ENCODE measurements around the gene IDE. TPM values are rescaled to one million over a fixed set of nuclear protein-coding genes. Genes with fewer than 3 reads are reported as not detected.

IDE gene
- total RNA-seq, 1 experiment from 2014 or later = 13.9 TPM

DNA sequence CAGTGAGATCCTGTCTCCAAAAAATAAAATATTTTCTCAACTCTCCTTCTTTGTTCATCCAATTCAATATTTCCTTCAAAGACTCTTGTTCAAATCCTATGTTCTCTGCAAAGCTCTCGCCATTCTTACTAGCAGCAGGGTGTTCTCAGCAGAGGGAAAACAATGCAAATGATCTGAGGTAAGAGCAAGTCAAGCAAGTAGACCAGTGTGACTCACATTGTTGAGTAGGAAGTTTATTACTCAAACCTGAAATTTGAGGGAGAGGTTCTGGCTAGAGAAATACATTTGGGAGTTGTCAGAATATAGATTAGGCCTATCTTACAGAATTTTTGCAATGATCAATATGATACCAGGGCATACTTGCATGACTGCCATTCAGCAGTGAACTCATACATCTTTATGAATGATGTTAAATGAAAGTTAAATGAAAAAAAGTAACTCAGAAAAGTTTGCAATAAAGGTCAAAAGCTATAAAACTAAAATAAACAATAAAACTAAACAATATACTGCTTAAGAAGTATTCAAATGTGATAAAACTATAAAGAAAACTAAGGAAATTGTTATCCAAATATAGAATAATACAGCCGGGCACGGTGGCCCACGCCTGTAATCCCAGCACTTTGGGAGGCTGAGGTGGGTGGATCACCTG is 5.8 kb downstream of the IDE start:
- DNase-seq (ENCODE audit: low read depth) = peak; percentile 6

DNA sequence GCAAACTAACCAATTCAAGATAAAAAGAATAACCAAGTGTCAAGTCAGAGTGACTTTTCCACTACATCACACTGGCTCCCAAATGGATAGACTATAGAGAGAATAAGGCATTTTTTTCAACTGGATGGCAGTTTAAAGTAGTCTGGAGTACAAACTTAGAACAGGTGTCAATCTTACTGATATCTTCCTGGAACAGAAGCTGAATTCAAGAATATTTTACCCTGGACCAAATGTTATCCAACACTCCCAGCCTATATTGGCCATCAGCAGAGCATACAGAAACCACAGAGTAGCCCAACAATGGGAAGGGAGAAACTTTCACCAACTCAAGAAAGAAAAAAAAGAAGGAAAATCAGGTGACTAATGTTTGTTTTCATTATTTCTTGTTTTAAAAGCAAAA is 11.5 kb downstream of the IDE start:
- DNase-seq (ENCODE audit: low read depth) = no peak

DNA sequence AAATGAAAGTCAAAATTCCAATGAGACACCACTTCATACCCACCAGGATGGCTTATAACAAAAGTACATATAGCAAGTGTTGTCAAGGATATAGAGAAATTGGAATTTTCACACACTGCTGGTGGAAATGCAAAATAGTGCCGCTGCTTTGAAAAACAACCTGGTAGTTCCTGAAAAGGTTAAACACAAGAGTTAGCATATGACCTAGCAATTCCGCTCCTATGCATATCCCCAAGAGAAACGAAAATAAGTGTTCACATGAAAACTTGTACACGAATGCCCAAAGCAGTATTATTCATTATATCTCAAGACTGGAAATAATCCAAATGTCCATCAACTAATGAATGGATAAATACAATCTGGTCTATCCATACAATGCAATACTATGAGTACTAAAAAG is 14.8 kb downstream of the IDE start:
- no peak for DNase-seq (ENCODE audit: low read depth)

DNA sequence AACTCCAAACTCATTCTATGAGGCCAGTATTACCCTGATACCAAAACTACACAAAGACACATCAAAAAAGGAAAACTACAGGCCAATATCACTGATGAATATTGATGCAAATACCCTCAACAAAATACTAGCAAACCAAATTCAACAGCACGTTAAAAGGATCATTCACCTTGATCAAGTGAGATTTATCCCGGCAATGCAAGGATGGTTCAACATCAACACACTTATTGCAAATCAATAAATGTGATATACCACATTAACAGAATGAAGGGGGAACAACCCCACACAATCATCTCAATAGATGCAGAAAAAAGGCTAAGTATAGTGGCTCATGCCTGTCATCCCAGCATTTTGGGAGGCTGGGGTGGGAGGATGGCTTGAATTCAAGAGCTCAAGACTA is 19.9 kb downstream of the IDE start:
- no peak for DNase-seq (ENCODE audit: low read depth)

DNA sequence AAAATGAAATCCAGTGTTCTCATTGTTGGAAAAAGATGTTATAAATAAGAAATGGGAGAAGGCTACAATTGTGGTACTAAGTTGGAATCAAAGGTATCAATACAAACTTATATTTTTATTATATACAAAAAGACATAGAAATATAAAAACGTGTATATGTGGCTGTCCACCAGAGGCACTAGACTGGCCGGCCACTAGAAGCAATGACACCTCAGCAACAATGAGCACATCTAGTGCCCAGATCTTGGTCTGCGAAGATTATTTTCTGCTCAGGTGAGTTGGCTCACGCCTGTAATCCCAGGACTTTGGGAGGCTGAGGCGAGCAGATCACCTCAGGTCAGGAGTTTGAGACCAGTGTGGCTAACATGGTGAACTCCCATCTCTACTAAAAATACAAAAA is 21.6 kb downstream of the IDE start:
- no peak for DNase-seq (ENCODE audit: low read depth)

DNA sequence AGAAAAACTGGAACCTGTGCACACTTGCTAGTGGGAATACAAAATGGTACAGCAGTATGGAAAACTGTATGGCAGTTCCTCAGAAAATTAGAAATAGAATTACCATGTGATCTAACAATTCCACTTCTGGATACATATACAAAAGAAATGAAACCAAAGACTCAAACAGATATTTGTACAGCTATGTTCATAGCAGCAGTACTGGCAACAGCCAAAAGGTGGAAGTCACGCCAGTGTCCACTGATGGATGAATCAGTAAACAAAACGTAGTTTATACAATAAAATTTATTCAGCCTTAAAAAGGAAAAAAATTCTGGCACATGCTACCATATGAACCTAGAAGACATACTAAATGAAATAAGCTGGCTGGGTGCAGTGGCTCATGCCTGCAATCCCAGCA is 23.0 kb downstream of the IDE start:
- DNase-seq (ENCODE audit: low read depth) = no peak

DNA sequence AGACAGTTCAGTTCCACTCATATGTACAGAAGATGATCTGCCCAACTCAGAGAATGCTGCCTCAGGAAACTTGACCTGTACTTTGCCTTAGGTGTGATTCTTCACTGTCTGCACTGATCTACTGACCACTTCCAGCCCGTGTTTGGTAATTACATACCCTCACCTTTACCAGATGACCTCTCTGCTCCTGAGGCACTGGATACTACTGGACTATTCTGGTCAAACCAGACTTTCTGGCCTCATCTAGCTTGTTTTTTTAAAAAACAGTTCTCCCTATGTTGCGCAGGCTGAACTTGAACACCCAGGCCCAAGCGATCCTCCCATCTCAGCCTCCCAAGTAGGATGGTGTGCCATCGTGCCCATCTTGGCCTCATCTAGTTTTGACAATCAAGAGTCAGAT is 26.2 kb downstream of the IDE start:
- no peak for DNase-seq (ENCODE audit: low read depth)

DNA sequence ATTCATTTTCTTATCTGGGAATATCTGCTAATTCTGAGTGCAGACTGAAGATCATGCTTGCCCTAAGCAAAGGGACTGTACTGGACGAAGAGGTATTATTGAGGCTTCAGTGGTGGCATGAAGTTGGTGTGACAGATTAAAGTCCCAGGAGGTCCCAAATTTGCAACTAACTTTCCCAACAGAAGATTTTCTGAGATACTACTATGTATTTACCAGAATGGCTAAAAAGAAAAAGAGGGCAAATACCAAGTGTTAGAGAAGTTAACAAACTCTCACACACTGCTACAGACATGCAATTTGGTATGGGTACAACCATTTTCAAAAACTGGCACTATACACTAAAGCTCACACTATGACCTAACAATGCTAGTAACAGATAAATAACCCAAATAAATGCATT is 28.3 kb downstream of the IDE start:
- no peak for DNase-seq (ENCODE audit: low read depth)

DNA sequence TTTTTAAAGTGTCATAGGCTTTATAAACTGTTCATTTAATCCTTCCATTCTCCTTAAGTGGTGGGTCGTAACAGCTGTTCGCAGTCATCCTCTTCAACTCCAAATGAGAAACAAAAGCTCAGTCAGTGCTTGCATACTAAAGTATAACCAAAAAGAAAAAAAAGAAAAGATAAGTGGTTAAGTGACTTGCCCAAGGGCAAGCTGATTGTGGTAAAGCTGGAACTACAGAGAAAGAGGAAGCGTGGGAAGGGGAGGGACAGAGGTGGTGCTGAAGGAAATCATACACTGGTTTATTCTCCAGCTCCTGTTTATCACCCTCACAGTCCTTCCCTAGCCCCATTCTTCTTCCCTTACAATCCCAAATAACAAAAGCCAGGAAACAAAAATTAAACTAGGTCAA is 29.6 kb downstream of the IDE start:
- peak; percentile 82 for DNase-seq (ENCODE audit: low read depth)

DNA sequence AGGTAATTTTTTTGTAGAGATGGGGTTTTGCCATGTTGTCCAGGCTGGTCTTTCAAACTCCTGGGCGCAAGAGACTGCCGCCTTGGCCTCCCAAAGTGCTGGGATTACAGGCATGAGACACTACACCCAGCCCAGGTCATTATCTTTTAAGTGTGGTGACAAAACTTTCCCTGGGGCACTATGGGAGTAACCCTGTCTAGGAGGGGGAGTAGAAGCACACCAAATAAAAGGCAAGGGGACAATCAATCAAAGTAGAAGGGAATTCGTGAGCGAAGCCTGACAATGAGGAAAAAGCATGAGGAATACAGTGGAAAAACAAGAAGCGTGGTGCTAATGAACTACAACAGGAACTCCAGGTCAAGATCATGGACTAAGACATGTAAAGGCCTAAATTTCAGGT is 31.4 kb downstream of the IDE start:
- DNase-seq (ENCODE audit: low read depth) = no peak

DNA sequence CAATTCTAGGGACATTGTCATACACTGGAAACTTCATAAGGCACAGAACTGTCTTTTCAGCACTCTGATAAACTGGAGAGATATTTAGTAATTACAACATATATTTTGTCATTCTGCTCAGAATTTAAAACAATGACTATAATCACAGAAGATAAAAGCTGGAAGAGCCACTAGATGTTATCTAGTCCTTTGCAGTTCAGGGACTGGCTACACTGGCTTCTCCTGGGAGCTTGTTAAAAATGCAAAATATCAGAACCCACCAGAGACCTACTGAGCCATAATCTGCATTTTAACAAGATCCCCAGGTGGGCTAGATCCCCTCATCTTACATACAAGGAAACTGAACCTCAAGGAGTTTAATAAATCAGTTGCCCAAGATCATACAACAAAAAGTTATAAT is 32.3 kb downstream of the IDE start:
- DNase-seq (ENCODE audit: low read depth) = no peak

DNA sequence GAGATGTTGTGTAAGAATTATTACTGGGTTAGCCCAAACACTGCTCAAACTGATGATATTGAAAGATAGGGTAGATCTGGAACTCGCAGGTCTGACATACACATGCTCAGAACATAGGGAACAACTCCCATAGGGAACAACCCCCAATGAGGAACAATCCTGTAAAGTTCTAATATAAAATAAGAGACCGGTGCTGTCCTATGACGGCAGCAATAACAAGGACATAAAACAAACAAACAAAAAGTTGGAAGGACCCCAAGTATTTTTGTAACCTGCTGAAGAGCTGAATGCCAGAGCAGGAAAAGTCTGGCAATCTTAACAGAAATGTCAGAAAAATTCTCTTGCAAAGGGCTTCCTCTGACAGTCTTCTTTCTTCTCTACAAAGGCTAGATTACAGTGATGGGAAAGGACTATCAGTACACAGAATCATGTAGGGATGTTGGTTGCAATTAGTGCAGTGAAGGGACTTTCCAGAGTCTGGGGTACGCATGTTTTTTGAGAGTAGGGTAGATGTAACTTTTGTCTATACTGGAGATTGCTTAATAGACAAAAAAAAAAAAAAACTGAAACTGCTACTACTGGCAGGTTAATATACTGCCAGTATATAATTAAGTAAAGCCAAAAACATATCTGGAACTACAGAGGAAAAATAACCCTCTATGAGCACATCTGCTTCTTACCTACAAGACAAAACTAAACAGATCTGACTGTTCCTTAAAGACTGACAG is 35.5 kb downstream of the IDE start:
- no peak for DNase-seq (ENCODE audit: low read depth)

DNA sequence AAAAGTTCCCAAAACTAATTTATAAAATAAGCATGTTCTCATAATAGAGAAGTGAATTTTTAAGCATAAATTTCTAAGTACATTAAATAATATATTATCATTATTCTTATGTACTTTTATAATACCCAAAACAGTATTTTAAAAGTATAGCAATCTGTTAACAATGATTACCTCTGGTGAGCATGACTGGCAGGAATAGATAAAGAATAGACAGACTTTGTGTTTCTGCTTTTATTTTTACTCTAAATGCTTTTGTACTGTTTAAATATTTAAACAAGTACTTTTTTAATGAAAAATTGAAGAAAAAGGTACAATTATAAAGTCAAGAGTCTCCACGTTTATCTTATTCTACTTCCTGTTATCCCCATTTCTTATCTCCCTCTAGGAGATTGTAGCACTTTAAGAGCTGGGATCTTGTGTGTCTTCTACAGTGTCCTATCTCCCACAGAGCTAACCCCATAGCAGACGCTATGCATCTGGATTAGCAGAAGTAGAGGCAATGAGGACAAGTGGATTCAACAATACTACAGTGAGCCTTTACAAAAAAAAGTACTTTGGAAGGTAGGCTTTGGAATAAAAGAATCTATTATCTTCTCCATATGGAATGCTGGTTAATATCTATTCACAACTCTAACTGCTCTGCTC is 42.9 kb downstream of the IDE start:
- DNase-seq (ENCODE audit: low read depth) = no peak

DNA sequence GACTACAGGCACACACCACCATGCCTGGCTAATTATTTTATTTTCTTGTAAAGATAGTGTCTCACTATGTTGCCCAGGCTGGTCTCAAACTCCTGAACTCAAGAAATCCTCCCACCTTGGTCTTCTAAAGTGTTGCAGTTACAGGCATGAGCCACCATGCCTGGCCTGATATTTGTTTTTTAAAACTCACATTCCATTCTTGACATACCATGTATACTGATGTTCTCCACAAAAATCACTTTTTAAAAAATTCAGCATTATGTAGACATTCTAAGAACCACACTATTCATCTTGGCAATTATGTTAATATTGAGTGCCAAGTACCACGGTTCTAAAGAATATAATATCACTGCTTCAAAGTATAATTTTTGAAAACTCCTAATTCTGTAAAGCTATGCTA is 43.5 kb downstream of the IDE start:
- no peak for DNase-seq (ENCODE audit: low read depth)

DNA sequence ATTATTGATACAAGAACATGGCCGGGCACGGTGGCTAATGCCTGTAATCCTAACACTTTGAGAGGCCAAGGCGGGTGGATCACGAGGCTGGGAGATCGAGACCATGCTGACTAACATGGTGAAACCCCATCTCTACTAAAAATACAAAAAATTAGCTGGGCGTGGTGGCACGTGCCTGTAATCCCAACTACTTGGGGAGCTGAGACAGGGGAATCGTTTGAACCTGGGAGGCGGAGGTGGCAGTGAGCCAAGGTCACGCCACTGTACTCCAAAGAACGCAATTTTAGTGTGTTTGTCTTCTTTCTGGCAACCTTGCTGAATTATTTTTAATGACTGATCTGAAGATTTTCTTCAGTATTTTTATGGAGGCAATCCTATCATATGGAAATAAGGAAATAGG is 46.2 kb downstream of the IDE start:
- no peak for DNase-seq (ENCODE audit: low read depth)

DNA sequence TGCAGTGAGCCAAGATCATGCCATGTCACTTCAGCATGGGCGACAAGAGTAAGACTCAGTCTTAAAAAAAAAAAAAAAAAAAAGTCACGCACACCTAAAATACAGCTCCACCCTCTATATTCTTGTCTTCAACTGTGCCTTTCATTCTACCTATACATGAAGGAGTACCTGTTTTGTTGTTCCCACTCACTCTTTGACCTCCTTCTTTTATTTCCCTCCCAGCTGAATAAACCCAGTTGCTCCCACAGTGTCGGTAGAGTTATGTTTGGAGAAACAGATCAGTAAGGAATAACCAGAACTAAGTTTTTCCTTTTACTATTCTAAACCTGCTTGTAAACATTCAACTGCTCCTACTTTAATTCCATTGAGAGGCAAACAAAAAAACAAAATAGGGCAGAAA is 50.3 kb downstream of the IDE start:
- DNase-seq (ENCODE audit: low read depth) = no peak

DNA sequence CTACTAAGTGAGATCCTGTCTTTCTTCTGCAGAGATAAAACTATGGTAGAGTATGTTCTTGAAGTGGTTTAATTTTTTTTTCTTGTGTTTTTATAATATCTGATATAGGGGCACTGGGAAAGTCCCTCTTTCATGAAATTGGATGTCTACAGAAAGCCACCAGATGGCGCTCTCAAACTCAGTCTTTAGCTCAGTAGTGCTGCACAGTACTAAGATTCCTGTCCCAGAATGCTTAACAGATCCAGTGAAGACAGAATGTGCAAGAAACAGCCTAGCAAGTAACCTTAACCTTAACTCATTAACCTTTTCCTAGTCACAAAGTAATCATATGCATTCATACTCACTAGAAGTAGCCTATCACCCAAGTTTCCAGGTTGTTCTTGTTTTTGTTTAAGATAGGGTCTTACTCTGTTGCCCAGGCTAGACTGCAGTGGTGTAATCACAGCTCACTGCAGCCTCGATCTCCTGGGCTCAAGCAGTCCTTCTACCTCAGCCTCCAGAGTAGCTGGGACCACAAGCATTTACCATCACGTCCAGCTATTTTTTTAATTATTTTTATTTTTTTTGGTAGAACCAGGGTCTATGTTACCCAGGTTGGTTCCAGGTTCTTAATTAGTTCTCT is 56.7 kb downstream of the IDE start:
- peak; percentile 68 for DNase-seq (ENCODE audit: low read depth)

DNA sequence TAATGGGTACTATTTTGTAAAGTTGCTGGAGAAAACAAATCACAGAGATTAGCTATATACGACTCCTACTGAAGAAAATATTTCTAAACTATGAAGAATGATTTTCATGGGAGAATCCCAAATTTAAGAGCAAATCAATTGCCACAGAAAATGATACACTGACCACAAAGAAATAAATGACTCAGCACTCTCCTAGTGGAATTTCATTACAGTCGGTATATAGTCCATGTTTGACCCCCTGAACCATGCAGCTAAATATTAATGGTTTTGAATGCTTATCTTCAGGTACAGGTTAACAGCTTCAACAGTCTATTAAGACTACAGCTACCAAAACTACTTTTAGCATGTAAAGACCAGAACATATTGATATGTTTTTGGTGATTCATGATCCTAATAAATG is 65.0 kb downstream of the IDE start:
- DNase-seq (ENCODE audit: low read depth) = no peak

DNA sequence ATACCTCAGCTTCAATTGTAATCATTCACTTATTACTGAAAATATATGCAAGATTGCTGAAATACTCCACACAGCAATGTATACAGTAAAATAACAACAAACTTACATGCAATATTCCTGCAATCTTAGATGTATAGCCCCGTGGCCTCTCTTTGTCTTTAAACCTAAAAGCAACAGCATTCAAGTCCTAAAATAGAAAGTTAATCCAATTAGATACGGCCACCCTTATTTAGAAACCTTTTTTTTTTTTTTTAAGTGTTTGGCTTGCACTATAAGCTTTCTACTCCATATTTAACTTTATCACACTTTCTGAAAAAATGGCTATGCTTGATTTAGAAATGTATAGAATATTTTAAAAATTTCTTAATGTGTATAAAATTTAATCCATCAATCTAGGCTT is 67.6 kb downstream of the IDE start:
- no peak for DNase-seq (ENCODE audit: low read depth)

DNA sequence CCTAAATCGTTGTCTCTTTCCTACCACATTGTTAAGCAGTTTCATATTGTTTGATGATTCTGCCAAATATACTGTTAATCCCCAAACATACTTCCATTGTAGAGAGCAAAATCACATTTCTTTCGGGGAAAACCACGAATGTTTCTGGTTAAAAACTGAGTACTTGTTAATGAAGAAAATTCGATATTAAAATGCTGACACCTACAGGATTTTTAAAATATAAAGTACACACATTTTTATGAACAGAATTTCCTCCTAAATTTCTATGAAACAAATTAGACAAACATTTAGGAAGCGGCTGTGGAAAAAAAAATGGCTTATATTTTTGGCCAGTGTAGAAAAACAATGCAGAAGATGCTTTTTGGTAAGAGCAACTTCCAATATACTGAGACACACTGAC is 68.8 kb downstream of the IDE start:
- DNase-seq (ENCODE audit: low read depth) = no peak

DNA sequence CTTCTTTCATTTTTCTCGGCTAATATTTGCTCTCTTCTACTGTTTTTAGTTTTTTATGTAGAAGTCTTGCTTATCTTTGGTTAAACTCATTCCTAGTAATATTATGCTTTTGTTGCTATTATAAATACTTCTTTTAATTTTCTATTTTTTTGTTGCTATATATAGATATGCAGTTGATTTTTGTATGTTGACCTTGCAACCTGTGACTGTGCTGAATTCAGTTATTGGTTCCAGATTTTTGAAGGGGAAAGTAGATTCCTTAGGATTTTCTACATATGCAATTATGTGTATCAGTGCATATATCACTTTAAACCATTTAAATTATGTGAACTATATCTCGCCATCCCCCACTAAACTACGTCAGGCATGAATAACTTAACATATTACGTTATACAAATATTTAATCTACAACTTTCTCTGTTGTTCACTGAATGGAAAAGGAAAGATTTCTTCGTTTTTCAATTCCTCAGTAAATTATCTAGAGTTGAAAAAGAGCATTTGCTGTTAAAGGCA is 71.5 kb downstream of the IDE start:
- no peak for DNase-seq (ENCODE audit: low read depth)

DNA sequence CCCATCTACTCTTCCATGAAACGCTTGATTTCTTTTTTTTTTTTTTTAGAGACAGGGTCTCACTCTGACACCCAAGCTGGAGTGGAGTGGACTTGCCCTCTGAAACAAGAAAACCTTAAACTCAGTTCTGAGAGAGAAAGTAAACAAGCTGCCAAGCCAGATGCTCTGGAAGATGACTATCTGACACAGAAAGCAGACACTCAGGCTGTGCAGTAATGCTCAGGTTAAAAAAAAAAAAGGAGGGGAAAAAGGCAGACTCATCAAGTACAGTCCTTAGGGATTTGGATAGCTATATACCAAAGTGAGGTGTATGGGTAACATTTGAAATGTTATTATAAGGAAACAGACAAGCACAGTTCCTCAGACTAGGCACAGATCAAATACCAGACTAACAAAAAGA is 80.5 kb downstream of the IDE start:
- DNase-seq (ENCODE audit: low read depth) = no peak

DNA sequence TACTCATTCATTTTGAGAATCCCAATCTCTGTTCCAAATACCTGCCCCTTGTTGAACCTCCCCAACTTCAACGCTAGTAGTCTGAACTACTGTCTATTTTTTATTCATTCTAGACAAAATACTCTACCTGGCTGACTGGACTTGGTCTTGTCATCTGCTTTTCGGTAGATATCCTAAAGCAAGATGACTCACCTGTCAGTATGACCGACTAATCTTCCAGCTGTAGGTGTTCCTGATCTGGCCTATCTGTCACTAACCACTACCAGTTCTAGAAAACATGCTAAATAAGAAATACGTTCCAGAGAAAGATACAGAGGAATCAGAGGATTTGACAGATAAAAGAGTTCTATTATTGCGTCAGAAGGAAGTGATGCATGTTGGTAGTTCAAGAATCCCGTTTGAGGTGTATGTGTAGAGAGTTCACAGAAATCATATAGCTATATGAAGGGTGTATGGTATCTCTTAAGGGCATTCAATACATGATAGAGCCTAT is 81.1 kb downstream of the IDE start:
- no peak for DNase-seq (ENCODE audit: low read depth)
